Measurements from ENCODE around the gene NINL. TPM values are rescaled to one million over a fixed set of nuclear protein-coding genes. Genes with fewer than 3 reads are reported as not detected.
A peak's percentile ranks its signal among the peaks of the same experiment; 100 is the strongest.
"Not testable (repeated sequence)": the region's sequence is repeated elsewhere in the genome, so short reads cannot be mapped to it uniquely, and the experiment has no call there.

The NINL gene
- total RNA-seq, 1 experiment from 2014 or later = 9.1 TPM

DNA sequence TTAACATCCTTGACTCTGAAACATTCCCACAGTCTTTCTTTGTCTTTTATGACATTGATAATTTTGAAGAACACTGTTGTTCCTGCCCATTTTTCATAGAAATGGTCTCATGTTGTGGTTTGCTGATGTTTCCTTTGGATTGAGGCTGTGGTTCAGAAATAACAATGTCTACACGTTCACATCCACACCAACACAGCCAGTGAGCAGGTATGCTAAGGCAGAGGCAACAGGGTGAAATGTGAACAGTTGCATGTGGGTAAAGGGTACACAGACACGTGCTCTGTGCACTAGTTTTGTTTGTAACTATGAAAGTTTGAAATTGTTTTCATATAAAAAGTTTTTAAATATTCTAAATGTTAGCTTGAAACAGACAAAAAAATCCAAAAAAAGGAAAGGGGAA, 99.5 kb downstream of the NINL start:
- DNase-seq (ENCODE audit: low spot score) = no peak

DNA sequence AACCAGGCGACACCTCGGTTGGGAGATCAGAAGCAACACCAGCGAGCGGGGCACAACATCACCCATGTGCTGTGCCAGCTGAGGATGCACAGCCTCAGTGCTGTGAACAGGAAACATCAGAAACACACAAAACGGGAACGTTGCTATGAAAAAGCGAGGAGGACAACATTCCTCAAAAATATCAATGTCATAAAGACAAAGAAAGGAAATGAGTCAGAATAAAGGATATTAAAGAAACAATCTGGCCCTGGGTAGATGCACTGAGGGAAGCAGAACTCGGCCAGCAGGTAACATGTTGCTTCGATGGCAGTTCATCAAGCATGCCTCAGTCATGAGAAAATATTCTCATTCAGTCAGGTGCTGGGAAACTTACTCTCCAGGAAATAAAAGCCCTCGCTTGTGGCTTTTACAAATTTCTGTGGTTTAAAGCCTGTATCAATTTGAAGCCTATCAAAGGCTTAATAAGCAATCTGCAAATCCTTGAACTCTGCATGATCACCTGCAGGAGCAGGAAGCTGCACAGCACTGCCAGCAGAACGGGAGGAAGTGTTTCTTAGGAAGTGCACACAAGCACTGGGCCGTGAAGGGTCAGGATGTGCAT, 100.3 kb downstream of the NINL start:
- peak; percentile 43 for DNase-seq (ENCODE audit: low spot score)

DNA sequence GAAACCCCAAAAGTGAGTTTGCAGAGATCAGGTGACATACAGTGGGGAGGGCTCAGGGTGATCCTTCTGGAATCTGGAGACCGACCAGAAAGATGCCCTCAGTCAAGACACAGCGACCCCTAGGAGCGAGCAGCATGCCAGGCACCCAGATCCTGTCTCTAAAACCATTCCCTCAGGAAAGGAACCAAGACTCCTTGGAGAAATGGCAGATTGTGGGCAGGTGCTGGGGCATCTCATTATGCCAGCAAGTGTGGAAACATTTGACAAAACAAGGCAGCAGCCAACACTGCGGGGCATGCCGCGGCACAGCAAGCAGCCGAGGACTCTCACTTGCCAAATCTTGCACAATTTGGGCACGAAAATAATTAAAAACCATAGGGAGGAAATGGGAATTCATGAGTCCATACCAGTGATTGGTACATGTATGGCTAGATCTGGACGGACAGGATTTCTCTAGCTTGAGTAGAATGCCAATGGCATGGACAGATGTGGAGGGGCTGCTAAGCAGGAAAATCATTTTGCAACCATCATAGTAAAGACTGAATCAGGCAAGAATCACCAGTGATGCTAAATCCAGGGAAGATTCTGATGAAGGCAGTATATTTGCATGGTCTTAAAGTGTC, 101.0 kb downstream of the NINL start:
- DNase-seq (ENCODE audit: low spot score) = no peak

DNA sequence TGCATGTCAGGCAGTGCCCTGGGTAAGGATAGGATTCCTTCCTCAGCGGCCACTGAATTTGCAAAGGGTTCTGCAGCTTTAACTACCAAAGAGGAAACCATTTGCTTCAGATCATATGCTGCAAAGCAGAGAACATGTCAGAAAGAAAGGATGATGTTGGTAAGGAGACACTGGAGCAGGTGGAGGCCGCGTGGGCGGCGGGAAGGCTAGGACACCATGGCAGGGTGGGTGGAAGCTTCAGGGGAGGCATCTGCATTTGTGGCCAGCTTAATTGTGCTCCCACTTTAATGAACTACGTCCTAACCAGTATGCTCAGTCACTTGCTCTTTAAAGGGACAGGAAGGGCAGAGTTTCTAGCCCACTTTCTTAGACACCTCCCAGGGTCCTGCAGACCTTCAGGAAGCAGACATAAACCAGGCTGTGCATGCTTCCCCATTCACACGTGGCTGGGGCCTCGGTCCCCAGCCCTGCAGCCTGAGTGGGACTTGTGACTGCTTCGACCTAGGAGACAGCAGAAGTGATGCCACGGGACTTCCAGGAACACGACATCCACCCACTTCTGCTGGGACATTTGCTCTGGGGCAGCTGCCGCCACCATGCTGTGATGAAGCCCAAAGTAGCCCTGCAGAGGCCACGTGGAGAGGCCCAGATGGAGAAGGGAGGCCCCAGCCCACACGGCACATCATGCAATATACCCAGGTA, 101.7 kb downstream of the NINL start:
- DNase-seq (ENCODE audit: low spot score) = no peak

DNA sequence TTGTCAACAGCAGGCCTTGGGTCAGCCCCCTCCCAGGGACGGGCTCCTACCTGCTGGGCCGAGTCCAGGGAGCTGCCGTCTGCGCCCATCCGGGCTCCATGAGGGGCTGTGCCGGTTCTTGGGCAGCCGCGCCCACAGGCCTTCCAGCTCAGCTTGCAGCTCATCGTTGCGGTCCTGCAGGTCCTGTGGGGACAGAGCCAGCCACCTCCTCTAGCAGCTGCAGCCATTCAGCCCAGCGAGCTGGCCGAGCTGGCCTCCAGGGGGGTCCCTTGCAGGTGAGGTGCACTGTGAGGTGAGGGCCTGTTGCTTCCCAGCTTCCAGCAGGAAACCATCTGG, 103.4 kb downstream of the NINL start:
- no peak for DNase-seq (ENCODE audit: low spot score)

DNA sequence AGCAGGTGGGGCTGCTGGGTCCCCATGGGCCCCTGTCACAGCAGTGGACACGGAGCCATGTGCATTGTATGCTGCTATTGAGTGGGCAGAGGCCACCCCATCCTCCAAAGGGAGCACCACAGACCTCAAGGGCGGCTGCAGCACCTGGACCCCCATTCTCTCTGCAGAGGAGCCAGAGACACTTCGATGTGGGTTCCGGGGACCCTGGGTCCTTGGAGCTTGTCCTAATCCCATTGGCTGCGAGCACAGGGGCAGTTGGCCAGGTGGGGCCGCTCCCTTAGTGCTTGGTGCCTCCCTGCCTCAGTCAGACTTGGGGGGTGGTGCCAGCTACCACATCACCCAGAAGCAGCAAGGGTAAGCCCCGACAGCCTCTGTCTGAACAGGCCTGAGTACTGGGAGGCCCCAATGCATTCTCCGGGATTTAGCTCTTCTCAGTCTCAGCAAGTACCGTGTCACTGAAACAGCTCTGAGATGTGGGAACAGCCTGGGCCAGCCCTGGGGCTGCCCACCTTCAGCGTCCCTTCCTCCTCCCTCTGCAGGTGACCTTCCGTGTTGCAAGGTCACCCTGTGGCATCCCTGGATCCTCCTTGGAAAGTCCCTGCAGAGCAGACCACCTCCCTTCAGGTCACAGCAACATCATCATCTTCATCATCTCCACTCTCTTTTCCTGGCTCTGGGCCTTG, 104.0 kb downstream of the NINL start:
- DNase-seq (ENCODE audit: low spot score) = no peak

DNA sequence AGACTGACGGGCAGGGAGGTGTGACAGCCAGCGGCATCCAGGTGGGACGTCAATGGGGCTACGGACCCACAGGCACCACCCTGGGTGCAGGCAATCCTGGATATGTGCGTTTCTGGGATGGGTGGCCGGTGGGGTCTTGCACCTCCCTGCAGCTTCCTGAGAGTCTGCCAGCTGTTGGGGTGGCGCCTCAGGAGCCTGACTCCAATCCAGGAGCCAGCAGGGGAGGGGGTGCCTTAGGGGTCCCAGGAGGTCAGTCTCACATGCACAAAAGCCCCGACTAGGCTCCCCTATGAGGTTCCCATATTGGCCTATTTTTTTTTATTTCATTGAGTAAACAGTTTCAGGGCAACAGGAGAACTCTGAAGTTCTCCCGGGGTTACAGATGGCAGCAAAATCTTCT, 104.5 kb downstream of the NINL start:
- DNase-seq (ENCODE audit: low spot score) = no peak

DNA sequence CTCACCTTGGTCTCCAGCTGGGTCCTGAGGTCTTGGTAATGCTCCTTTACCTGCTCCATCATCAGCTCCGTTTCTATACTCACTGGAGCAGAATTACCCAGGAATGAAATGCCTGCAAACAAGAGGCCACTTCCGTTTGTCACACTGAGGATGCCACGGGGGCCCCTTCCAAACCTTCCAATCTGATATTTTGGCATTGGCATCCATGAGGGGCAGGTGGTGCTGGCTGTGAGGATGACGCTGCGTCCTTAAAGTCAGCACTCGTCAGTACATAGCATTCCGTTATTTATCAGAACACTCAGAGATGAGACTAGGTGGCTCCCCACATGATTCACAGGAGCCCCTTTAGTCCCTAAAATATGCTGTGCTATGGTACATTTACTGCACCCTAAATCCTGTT, 105.2 kb downstream of the NINL start:
- DNase-seq (ENCODE audit: low spot score) = no peak

DNA sequence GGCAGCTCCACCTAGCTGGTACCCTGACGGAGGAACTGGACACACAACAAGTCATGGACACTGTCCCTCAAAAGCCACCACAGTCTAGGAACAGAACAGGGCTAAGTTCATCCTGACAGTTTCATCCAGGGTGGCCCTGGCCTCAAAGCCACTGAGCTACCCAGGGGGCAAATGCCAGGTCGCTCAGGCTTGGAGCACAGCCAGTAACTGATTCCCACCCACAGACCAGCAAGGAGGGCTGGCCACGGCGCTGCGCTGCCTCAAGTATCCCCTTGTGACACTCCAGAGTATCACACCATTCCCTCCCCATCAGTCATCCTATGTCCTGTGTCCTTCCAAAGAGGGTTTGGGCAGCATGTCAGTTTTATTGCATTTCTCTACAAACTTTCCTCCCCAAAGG, 105.7 kb downstream of the NINL start:
- no peak for DNase-seq (ENCODE audit: low spot score)

DNA sequence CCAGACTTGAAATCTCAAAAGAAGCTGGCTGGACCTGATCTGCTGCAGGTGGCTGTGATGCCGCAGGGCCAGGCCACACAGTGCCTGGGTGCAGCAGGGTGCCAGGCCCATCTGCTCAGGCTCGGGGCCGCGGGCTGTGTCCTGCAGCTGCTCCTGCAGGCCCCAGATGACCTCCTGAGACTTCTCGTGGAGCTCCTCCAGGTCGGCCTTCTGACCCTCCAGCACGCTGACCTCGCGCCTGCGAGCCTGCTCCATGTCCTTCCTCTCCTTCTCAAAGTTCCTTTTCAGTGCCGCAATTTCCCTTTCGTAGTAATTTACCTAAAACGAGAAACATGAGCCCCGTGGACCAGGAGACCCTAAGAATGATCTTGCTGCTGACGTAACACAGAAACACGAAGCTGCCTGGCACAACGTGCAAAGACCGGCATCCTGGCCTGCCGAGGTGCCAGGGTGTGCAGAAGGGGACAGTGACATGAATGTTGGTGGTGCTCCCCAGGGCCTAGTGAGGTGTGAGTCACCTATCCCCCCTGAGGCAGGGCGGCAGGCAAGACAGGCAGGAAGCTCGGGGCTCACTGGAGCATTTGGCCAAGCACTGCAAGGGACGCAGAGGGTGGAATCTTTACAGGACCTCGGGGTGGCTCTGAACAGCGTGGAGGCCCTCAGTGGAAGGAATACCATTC, 106.3 kb downstream of the NINL start:
- DNase-seq (ENCODE audit: low spot score) = no peak

DNA sequence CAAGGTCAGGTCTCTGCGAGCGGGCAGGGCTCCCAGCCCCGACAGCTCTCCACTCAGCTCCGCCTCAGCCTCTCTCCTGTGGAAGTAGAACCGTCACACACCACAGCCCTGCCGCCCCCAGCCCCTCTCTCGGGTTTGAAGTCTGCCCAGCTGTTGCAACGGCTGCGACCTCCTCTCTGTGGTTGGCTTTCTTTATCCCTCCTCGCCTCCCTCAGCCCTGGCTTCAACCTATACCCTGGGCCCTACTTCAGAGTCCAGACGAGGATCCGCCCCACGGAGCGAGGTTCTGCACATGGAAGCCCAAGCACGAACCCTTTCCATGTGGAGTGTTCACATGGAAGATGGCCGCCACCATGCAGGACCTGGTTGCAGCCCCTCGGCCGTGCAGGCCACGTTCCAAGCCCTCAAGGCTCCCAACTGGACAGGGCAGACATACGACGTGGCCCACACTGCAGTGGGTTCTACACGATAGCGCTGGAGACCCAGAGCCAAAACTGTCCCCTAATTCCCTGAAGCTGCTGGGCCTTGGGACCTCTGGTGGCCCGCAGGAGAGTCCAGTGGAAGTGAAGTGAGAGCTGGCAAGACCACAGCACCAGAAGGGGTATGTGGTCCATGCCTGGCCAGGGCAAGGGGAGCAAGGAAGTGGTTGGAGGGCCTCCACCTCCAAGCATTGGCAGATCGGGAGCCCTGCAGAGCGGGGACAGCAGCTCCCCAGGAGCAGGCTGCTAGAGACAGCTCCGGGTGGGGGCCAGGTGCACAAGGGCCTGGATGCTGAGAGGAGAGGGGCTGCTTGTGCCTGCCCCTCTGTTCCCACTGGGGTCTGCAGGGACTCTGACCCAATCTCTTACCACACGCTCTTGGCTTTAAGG, 108.1 kb downstream of the NINL start:
- no peak for DNase-seq (ENCODE audit: low spot score)

DNA sequence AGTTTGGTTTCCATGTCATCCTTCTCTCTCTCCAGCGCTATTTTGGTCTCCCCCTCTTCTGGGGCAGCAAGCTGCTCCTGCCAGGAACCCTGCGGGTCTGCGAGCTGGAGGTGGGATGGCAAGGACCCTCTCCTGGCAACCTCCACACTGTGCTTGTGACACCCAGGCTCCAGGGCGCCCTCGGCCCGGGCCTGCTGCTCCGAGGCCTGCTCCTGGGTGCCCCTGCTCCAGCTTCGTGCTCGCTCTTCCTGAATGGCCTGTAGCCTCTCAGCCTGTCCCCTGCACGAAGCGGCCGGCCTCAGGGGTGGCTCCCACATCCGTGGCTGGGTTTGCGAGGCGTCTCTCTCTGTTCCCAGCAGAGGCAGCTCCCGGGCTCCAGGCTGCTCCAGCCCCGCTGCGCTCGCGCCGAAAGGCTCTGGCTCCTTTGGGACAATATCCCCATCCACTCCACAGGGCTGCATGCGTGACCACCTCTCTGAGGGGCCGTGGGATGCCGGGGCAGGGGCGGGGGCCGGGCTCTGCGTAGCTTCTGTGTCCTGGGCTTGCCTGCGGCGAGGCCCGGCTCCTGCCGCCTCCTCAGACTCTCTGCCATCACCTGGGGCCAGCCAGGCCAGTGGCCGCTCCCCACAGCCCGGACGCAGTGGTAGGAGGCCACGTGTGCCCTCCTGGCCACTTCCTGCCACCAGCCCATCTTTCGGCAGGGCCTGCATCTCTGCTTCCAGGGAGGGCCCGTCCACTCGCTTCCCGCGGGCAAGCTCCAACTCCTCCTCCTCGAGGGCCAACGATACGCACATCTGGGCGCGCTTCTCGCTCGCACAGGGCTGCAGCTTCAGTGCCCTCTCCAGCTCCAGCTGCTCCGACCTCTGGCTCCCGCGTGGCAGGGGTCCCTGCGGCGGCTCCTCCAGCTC, 109.0 kb downstream of the NINL start:
- DNase-seq (ENCODE audit: low spot score) = no peak

DNA sequence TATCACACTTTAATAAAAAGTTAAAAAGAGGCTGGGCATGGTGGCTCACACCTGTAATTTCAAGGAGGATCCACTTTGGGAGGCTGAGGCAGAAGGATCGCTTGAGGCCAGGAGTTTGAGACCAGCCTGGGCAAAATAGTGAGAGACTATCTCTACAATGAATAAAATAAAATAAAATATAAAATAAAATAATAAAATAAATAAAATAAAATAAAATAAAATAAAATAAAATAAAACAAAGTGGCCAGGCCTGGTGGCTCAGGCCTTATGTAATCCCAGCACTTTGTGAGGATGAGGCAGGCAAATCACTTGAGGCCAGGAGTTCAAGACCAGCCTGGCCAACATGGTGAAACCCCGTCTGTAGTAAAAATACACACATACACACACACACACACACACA, 112.0 kb downstream of the NINL start:
- not testable (repeated sequence) for DNase-seq (ENCODE audit: low spot score)

DNA sequence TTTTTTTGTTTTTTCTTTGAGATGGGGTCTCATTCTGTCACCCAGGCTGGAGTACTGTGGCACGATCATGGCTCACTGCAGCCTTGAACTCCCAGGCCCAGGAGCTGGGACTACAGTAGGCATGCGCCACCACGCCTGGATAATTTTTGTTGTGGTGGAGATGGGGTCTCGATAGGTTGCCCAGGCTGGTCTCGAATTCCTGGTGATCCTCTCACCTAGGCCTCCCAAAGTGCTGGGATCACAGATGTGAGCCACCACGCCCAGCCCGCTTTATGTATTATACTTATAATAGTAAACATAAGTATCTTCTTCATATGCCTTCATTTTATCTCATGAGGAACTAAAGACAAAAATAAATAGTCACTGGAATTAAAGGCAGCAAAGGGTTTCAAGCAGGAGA, 114.3 kb downstream of the NINL start:
- no peak for DNase-seq (ENCODE audit: low spot score)

DNA sequence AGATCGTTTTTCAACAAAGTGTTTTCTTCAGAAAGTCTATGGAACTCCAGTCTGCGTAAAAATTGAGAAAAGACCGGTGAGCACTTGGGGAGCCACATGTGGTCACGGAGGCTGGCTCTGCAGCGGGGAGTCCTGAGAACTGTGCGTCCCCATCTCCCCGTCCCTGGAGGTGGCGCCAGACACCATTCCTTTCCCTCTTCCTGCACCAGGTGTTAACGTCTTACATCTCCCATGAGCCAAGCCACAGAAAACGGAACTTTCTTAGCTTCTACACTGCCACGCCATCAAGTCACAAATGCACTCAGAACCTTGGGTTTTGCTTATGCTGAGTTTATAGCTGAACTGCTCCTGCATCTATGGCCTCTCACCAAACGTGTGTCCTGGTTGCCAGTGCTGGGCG, 115.3 kb downstream of the NINL start:
- DNase-seq (ENCODE audit: low spot score) = peak; percentile 45

DNA sequence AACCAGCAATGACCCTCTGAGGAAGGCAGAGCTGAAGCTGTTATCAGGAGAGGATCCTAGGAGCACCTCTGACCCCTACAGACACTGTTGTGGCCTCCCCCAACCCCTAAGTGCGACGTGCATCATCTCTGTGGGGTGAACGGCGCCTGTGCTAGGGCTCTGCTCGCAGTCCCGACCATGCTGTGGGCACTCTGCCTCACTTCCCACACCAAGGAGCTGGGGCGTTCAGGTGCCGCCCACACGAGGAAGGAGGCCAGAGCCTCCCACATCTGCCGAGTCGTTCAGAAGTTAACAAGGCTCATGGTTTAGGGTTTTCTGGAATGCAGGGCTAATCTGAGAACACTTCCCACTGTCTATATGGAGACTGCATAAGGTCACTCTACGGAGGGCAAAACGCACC, 115.8 kb downstream of the NINL start:
- no peak for DNase-seq (ENCODE audit: low spot score)

DNA sequence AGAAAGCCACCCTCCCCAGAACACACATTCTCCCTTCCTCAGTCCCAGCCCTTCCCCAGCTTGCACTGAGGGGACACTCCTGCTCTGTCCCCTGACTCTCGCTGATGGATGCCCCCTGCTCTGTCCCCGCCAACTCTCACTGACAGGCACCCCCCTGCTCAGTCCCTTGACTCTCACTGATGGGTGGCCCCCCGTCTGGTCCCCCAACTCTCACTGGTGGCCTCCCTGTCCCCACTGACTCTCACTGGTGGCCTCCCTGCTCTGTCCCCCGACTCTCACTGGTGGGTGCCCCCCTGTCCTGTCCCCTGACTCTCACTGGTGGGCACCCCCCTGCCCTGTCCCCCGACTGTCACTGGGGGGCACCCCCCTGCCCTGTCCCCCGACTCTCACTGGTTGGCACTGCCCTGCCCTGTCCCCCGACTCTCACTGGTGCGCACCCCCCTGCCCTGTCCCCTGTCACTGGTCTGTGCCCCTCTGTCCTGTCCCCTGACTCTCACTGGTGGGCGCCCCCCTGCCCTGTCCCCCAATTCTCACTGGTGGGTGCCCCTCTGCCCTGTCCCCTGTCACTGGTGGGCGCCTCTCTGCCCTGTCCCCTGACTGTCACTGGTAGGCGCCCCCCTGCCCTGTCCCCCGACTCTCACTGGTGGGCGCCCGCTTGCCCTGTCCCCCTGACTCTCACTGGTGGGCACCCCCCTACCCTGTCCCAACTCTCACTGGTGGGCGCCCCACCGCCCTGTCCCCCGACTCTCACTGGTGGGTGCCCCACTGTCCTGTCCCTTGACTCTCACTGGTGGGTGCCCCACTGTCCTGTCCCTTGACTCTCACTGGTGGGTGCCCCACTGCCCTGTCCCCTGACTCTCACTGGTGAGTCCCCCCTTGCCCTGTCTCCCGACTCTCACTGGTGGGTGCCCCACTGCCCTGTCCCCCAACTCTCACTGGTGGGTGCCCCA, 116.9 kb downstream of the NINL start:
- no peak for DNase-seq (ENCODE audit: low spot score)

DNA sequence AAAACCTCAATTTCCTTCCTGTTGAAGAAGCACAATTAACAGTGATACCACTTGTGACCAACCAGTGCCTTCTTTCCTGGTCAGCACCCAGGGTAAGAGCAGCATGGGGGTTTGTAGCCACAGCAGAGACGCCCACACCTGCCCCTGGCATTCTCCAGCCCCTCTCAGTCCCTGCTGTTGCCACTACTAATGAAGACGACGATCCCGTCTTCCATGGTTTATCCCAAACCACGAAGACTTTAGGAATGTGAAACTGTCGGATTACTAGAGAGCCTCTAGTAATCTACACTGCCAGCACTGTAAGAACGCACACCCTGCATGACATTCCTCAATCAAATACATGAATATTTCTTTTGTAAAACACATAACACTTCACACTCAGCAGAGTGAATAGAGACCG, 117.9 kb downstream of the NINL start:
- no peak for DNase-seq (ENCODE audit: low spot score)

DNA sequence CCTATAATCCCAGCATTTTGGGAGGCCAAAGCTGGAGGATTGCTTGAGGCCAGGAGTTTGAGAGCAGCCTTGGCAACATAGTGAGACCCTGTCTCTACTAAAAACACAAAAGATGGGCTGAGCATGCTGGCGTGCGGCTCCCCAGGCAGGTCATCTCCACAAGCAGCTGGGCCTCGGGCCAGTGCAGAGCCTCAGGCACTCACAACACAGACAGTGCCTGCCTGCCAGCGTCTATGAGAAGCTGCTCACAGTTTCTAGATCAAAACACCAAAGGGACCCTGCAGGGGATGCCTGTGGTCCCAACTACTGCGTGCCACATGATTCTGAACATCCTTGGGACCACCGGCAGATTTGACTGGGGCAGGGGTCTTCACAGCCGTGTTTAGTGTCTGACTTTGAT, 118.5 kb downstream of the NINL start:
- no peak for DNase-seq (ENCODE audit: low spot score)

All from A172 (cell line).